GM19467 (cell line): ENCODE data around the gene LRRC45.

Experiments used
- ATAC-seq: cut with Tn5 transposase; IDR thresholded peaks from one replicate; pipeline ENCODE4 v1.9.1; 2021; ENCODE audit warnings: mild to moderate bottlenecking, moderate library complexity; ENCODE audit not compliant: unreplicated experiment

The LRRC45 gene

GRCh38 chr17:82018989-82019689, 4.0 kb upstream of the LRRC45 start:
- no peak for ATAC-seq

GRCh38 chr17:82019690-82020571, 3.2 kb upstream of the LRRC45 start:
- no peak for ATAC-seq

GRCh38 chr17:82020572-82021106, 2.5 kb upstream of the LRRC45 start:
- no peak for ATAC-seq

- no peak for ATAC-seq
Measured at GRCh38 chr17:82021107-82021899, 1.8 kb upstream of the LRRC45 start.

GRCh38 chr17:82021900-82022309, 1.2 kb upstream of the LRRC45 start:
- ATAC-seq = no peak

- ATAC-seq = no peak
Measured at GRCh38 chr17:82022310-82022980, 660 bp upstream of the LRRC45 start, which contains the start of gene CENPX. CENPX (minus strand) TSS chr17:82022878; CDS start chr17:82022861, 17 bp downstream.

GRCh38 chr17:82023447-82024241, 539 bp downstream of the LRRC45 start:
- no peak for ATAC-seq

GRCh38 chr17:82024859-82025258, 1.8 kb downstream of the LRRC45 start:
- no peak for ATAC-seq

GRCh38 chr17:82025401-82026107, 2.4 kb downstream of the LRRC45 start:
- no peak for ATAC-seq

GRCh38 chr17:82028246-82028645, 5.1 kb downstream of the LRRC45 start:
- no peak for ATAC-seq

GRCh38 chr17:82028966-82029365, 5.9 kb downstream of the LRRC45 start:
- no peak for ATAC-seq

GRCh38 chr17:82029391-82029790, 6.3 kb downstream of the LRRC45 start:
- ATAC-seq = no peak

GRCh38 chr17:82029990-82030469, 6.9 kb downstream of the LRRC45 start:
- ATAC-seq = no peak

GRCh38 chr17:82030470-82031302, 7.6 kb downstream of the LRRC45 start:
- ATAC-seq = no peak

GRCh38 chr17:82031303-82031884, 8.3 kb downstream of the LRRC45 start, which contains the start of gene RAC3:
RAC3 (plus strand) TSS chr17:82031678; CDS start chr17:82031762, 84 bp downstream.
- ATAC-seq = no peak

- no peak for ATAC-seq
Measured at GRCh38 chr17:82031885-82032627, 9.0 kb downstream of the LRRC45 start.
